ENCODE results near the gene THADA. TPM values are rescaled to one million over a fixed set of nuclear protein-coding genes. Genes with fewer than 3 reads are reported as not detected.

Gene THADA
- total RNA-seq, 2 donors from 2014 or later: 41.1 to 54.3 TPM

DNA sequence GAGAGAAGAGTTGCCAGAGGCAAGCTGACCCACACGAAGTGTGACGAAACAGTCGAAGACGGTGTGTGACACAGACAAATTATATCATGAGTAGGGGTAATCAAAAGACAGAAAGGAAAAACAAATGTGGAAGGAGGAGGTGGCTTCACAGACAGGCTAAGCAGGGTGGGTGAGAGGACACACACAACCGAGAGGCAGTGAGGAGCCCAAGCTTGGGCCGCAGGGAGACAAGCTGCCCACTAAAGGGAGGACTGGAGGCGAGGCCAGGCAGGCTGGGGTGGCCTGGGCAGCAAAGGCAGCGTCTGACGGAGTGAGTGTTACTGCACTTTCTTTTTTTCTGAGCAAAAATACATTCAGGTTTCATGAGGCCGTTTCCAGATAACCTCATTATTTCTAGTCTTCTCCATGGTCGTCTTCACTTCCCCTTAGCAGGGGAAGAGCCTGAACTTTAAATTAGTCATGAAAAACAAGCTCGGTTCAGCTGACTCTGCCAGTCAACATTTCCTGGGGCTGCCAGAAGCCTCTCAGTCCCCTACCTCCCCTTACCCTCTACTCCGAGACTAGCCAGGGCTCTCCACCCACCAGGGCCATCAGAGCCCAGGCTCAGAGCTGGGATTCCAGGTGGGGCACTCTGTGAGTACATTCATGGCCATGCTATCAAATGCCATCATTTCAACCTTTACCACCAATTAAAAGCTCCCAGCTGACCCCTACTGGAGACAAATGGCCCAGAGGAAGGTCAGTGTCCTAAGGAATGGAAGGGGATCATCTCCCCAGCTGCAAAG lies 355.7 kb downstream of the THADA start:
- DNase-seq (ENCODE audit: low spot score): no peak
- Histone ChIP-seq H3K27ac (no peak overlapping the region), H3K36me3 (no peaks in the 10 kb centered on the region), H3K4me3 (no peak overlapping the region), H3K27me3 (replicated peaks; ENCODE audit: insufficient read depth) (no peaks in the 10 kb centered on the region), H3K9me3 (no peaks in the 10 kb centered on the region), H3K4me1 (replicated peaks) (no peaks in the 10 kb centered on the region)
- intact Hi-C loops (cut with DNase I): no loop called here
- TF ChIP-seq POLR2A (IDR thresholded peaks at IDR 0.05): no peak
- TF ChIP-seq, protein P1, sequence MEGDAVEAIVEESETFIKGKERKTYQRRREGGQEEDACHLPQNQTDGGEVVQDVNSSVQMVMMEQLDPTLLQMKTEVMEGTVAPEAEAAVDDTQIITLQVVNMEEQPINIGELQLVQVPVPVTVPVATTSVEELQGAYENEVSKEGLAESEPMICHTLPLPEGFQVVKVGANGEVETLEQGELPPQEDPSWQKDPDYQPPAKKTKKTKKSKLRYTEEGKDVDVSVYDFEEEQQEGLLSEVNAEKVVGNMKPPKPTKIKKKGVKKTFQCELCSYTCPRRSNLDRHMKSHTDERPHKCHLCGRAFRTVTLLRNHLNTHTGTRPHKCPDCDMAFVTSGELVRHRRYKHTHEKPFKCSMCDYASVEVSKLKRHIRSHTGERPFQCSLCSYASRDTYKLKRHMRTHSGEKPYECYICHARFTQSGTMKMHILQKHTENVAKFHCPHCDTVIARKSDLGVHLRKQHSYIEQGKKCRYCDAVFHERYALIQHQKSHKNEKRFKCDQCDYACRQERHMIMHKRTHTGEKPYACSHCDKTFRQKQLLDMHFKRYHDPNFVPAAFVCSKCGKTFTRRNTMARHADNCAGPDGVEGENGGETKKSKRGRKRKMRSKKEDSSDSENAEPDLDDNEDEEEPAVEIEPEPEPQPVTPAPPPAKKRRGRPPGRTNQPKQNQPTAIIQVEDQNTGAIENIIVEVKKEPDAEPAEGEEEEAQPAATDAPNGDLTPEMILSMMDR (IDR thresholded peaks at IDR 0.05): no peak
- TF ChIP-seq POLR2AphosphoS5 (IDR thresholded peaks at IDR 0.05): no peak
- 86% methylated on average over 13 of the region's 13 CpGs for WGBS

DNA sequence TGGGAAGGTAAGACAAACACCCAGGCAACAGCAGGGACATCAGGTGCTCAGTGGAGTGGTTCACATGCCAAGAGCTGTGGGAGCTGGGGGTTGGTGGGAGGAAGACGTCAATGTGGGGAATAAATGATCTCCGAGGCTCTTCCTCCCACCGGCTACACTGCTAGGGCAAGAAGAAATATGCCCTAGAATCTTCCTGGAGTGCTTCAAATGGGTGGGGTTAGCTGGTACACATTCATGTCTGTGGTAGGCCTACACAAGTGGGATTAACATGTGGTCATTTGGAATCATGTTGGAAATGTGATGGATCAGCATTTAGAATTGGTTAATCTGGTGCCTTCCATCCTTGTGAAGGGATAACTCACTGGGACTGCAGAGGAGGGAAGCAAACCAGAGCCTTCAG lies 357.0 kb downstream of the THADA start:
- no peak for DNase-seq (ENCODE audit: low spot score)
- TF ChIP-seq, protein P1 (IDR thresholded peaks at IDR 0.05): no peak
- TF ChIP-seq POLR2A (IDR thresholded peaks at IDR 0.05): no peak
- no peak for TF ChIP-seq POLR2AphosphoS5 (IDR thresholded peaks at IDR 0.05)
- intact Hi-C loops (cut with DNase I): no loop called here
- H3K9me3 ChIP-seq: no peaks in the 10 kb centered on the region
- no peaks in the 10 kb centered on the region for H3K27me3 ChIP-seq (replicated peaks; ENCODE audit: insufficient read depth)
- H3K4me1 ChIP-seq (replicated peaks): no peaks in the 10 kb centered on the region
- no peak overlapping the region for H3K27ac ChIP-seq
- H3K4me3 ChIP-seq: no peak overlapping the region
- WGBS: 95% methylated on average over 3 of the region's 3 CpGs
- H3K36me3 ChIP-seq: no peaks in the 10 kb centered on the region

DNA sequence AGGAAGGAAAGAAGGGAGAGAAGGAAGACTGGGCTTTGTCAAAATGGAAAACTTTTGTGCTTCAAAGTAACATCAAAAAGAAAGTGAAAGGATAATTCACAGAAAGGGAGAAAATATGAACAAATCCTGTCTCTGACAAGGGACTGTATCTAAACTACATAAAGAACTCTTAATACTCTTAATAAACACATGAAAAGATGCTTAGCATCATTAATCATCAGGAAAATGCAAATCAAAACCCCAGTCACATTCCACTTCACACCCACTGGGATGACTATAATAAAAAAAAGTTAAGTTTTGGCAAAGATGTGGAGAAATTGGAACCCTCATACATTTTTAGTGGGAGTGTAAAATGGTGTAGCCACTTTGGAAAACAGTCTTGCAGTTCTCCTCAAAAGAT lies 357.7 kb downstream of the THADA start:
- Histone ChIP-seq H3K27me3 (replicated peaks; ENCODE audit: insufficient read depth) (no peaks in the 10 kb centered on the region), H3K9me3 (no peaks in the 10 kb centered on the region), H3K4me3 (no peak overlapping the region), H3K36me3 (no peaks in the 10 kb centered on the region), H3K27ac (no peak overlapping the region), H3K4me1 (replicated peaks) (no peaks in the 10 kb centered on the region)
- TF ChIP-seq, protein P1 (IDR thresholded peaks at IDR 0.05): no peak
- TF ChIP-seq POLR2AphosphoS5 (IDR thresholded peaks at IDR 0.05) (no peak), POLR2A (IDR thresholded peaks at IDR 0.05) (no peak)
- intact Hi-C loops (cut with DNase I): no loop called here
- no peak for DNase-seq (ENCODE audit: low spot score)

DNA sequence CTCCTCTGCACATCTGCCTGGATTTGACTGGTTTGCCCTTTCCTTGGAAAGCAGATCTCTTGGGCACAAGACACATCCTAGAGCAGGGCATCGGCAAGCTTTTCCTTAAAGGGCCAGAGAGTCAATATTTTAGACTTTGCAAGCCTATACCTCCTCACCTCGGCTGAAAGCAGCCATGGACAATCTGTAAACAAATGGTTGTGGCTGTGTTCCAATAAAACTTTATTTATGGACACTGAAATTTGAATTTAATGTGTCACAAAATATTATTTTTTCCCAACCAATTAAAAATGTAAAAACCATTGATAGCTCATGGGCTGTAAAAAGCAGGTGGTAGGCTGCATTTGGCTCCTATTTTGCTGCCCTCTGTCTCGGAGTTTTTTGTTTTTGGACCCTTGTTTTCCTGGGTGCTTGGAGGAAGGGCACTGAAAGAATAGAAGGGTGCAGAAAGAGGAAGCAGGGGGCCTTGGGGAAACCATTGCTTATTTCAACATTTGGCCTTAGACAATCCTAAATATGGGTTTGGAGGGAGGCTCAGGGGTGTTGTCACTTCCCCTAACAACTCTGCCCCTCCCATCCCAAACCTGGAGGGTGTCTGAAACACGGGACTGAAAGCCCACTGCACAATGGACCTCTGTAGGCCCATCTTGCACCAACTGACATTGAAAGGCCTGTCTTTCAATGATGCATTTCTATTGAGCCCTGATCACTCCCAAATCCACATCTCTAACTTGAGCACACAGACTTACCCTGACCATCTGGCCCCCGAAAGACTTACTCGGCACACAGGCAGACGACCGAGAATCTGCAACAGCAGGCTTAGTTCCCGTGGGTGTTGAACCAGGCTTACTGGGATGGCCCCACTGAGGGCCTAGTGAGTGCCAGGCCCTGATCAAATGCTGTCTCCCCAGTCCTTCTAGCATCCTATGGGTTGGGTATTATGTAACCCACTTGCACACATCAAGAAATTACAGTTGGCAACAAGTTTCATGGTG lies 362.3 kb downstream of the THADA start:
- Histone ChIP-seq H3K36me3 (no peaks in the 10 kb centered on the region), H3K27ac (no peak overlapping the region), H3K4me3 (no peak overlapping the region), H3K4me1 (replicated peaks) (peaks cover 7% of the 10 kb centered on the region), H3K27me3 (replicated peaks; ENCODE audit: insufficient read depth) (no peaks in the 10 kb centered on the region), H3K9me3 (no peaks in the 10 kb centered on the region)
- no peak for DNase-seq (ENCODE audit: low spot score)
- intact Hi-C loops (cut with DNase I): no loop called here
- 70% methylated on average over 9 of the region's 9 CpGs for WGBS
- TF ChIP-seq POLR2A (IDR thresholded peaks at IDR 0.05) (no peak), POLR2AphosphoS5 (IDR thresholded peaks at IDR 0.05) (no peak)
- TF ChIP-seq, protein P1 (IDR thresholded peaks at IDR 0.05): no peak
